Measurements from ENCODE around the gene TMEM240. TPM values are rescaled to one million over a fixed set of nuclear protein-coding genes. Genes with fewer than 3 reads are reported as not detected.
"Not testable (repeated sequence)": the region's sequence is repeated elsewhere in the genome, so short reads cannot be mapped to it uniquely, and the experiment has no call there.

Gene TMEM240
- total and polyA plus RNA-seq, 2 of the 8 experiments (the other 6 are each of a cell fraction or from before 2014, with no cell fraction given), result 3.6 to 5.7 TPM

GRCh38 chr1:1513675-1514074 is 26.7 kb downstream of the TMEM240 start:
- H2BK5ac ChIP-seq (ENCODE audit: low read depth, low read length); FAIRE-seq; H2AK5ac ChIP-seq (ENCODE audit: low read depth, low read length); H3K14ac ChIP-seq (ENCODE audit: insufficient read length); H3K9me3 ChIP-seq (ENCODE audit: insufficient read depth in 2 of 2, low read depth in 1 of 2, low read length in 1 of 2); H2BK120ac ChIP-seq (replicated peaks; ENCODE audit: low read depth, low read length); H3K4me3 ChIP-seq (ENCODE audit: extremely low read depth in 1 of 4, insufficient read depth in 2 of 4, low read depth in 3 of 4, low read length in 4 of 4); H3K27ac ChIP-seq (ENCODE audit: low read depth, low read length); H3K4me1 ChIP-seq (replicated peaks in 1 of 4; ENCODE audit: control insufficient read depth in 3 of 4, insufficient read depth in 4 of 4, low read length in 3 of 4); H4K91ac ChIP-seq (replicated peaks; ENCODE audit: insufficient read length, low read length); H2AFZ ChIP-seq (ENCODE audit: low read length); H4K20me1 ChIP-seq (replicated peaks in 1 of 2; ENCODE audit: control insufficient read depth in 1 of 2, insufficient read depth in 2 of 2, low read length in 2 of 2); POLR2A ChIA-PET (ENCODE audit: partially characterized antibody); DNase-seq (ENCODE audit: low read depth in 1 of 2, low spot score in 2 of 2); H2BK20ac ChIP-seq (ENCODE audit: low read length); CTCF ChIA-PET (ENCODE audit: partially characterized antibody); H3K18ac ChIP-seq (ENCODE audit: extremely low read depth, low read length); H3K9ac ChIP-seq (replicated peaks in 1 of 4; ENCODE audit: extremely low read depth in 1 of 4, low read depth in 3 of 4, low read length in 3 of 4); H3K79me2 ChIP-seq (ENCODE audit: control insufficient read depth in 1 of 2, insufficient read depth in 2 of 2, low read length in 2 of 2); H3K23ac ChIP-seq (ENCODE audit: insufficient read length); H3K79me1 ChIP-seq (ENCODE audit: low read depth, low read length); H3K56ac ChIP-seq (replicated peaks; ENCODE audit: insufficient read length, low read depth, low read length); H3K27me3 ChIP-seq (replicated peaks in 1 of 4; ENCODE audit: control insufficient read depth in 3 of 4, extremely low read depth in 1 of 4, insufficient read depth in 3 of 4, low read length in 3 of 4); H4K5ac ChIP-seq (ENCODE audit: insufficient read length, low read depth, low read length); H3K23me2 ChIP-seq (ENCODE audit: low read depth, low read length); H2BK12ac ChIP-seq (ENCODE audit: low read depth, low read length); H2BK15ac ChIP-seq (ENCODE audit: low read length); H3K4me2 ChIP-seq (ENCODE audit: insufficient read depth in 1 of 2, low read depth in 2 of 2, low read length in 2 of 2); H4K8ac ChIP-seq (ENCODE audit: extremely low read depth, insufficient read depth, low read length); H3K4ac ChIP-seq (replicated peaks; ENCODE audit: insufficient read length, low read depth, low read length): not testable (repeated sequence)
- 92% methylated on average over 13 of the region's 18 CpGs; no CpG with 5 or more reads in 1 of the 2 experiments for WGBS, 2 experiments (ENCODE audit: extremely low coverage in 1 of 2, insufficient coverage in 1 of 2, insufficient read length in 1 of 2, insufficient replicate concordance in 2 of 2, low coverage in 1 of 2, low lambda C conversion rate in 2 of 2, missing lambda C conversion rate in 1 of 2)
- peaks cover 4 to 13% (median 9%) of the 10 kb centered on the region in 4 experiments; a peak in 6 of 8 replicates for H3K36me3 ChIP-seq (ENCODE audit: control insufficient read depth in 2 of 4, insufficient read depth in 4 of 4, low read length in 3 of 4)

GRCh38 chr1:1512425-1512824 is 28.0 kb downstream of the TMEM240 start:
- H3K56ac ChIP-seq (replicated peaks; ENCODE audit: insufficient read length, low read depth, low read length); H3K27ac ChIP-seq (ENCODE audit: low read depth, low read length); H2BK12ac ChIP-seq (ENCODE audit: low read depth, low read length); H4K91ac ChIP-seq (replicated peaks; ENCODE audit: insufficient read length, low read length); FAIRE-seq; H3K23me2 ChIP-seq (ENCODE audit: low read depth, low read length); H2BK120ac ChIP-seq (replicated peaks; ENCODE audit: low read depth, low read length); H3K9me3 ChIP-seq (ENCODE audit: insufficient read depth in 2 of 2, low read depth in 1 of 2, low read length in 1 of 2); H2BK15ac ChIP-seq (ENCODE audit: low read length); H3K9ac ChIP-seq (replicated peaks in 1 of 4; ENCODE audit: extremely low read depth in 1 of 4, low read depth in 3 of 4, low read length in 3 of 4); H3K27me3 ChIP-seq (replicated peaks in 1 of 4; ENCODE audit: control insufficient read depth in 3 of 4, extremely low read depth in 1 of 4, insufficient read depth in 3 of 4, low read length in 3 of 4); H4K8ac ChIP-seq (ENCODE audit: extremely low read depth, insufficient read depth, low read length); H2AFZ ChIP-seq (ENCODE audit: low read length); H3K14ac ChIP-seq (ENCODE audit: insufficient read length); H2BK5ac ChIP-seq (ENCODE audit: low read depth, low read length); H3K23ac ChIP-seq (ENCODE audit: insufficient read length); H3K79me2 ChIP-seq (ENCODE audit: control insufficient read depth in 1 of 2, insufficient read depth in 2 of 2, low read length in 2 of 2); H4K5ac ChIP-seq (ENCODE audit: insufficient read length, low read depth, low read length); H3K4ac ChIP-seq (replicated peaks; ENCODE audit: insufficient read length, low read depth, low read length); H3K36me3 ChIP-seq (ENCODE audit: control insufficient read depth in 2 of 4, insufficient read depth in 4 of 4, low read length in 3 of 4); H3K79me1 ChIP-seq (ENCODE audit: low read depth, low read length); H4K20me1 ChIP-seq (replicated peaks in 1 of 2; ENCODE audit: control insufficient read depth in 1 of 2, insufficient read depth in 2 of 2, low read length in 2 of 2); H3K18ac ChIP-seq (ENCODE audit: extremely low read depth, low read length); CTCF ChIA-PET (ENCODE audit: partially characterized antibody); H3K4me1 ChIP-seq (replicated peaks in 1 of 4; ENCODE audit: control insufficient read depth in 3 of 4, insufficient read depth in 4 of 4, low read length in 3 of 4); DNase-seq (ENCODE audit: low read depth in 1 of 2, low spot score in 2 of 2); H2AK5ac ChIP-seq (ENCODE audit: low read depth, low read length); H2BK20ac ChIP-seq (ENCODE audit: low read length): not testable (repeated sequence)
- POLR2A ChIA-PET (ENCODE audit: partially characterized antibody), result interaction anchor here (1.4 to 1.6 kb wide), 2 partner anchors 118 to 201 kb away, joined by 3 read pairs; no protein-coding TSS in a partner anchor
- 0% methylated on average over 4 of the region's 52 CpGs; no CpG with 5 or more reads in 1 of the 2 experiments for WGBS, 2 experiments (ENCODE audit: extremely low coverage in 1 of 2, insufficient coverage in 1 of 2, insufficient read length in 1 of 2, insufficient replicate concordance in 2 of 2, low coverage in 1 of 2, low lambda C conversion rate in 2 of 2, missing lambda C conversion rate in 1 of 2)
- Histone ChIP-seq H3K4me2 (ENCODE audit: insufficient read depth in 1 of 2, low read depth in 2 of 2, low read length in 2 of 2) (peak overlapping the region; percentile 56 to 60; a peak in 3 of 4 replicates), H3K4me3 (ENCODE audit: extremely low read depth in 1 of 4, insufficient read depth in 2 of 4, low read depth in 3 of 4, low read length in 4 of 4) (peak overlapping the region; percentile 34 to 79 (median 48))
